Epithelial cell of esophagus (primary cell): ENCODE data around the gene DNASE1L1.
A peak's percentile ranks its signal among the peaks of the same experiment; 100 is the strongest.

Experiments used
- DNase-seq: peaks from one replicate; pipeline ENCODE4 v3.0.0; 2010; ENCODE audit warnings: low read depth
- H3K4me3 ChIP-seq: 2 replicates; pipeline ENCODE4 v1.5.1; 2011; ENCODE audit warnings: mild to moderate bottlenecking, low read length, control low read depth
- CTCF ChIP-seq: IDR thresholded peaks from 2 replicates; pipeline ENCODE4 v1.5.1; 2011; ENCODE audit warnings: low read depth, mild to moderate bottlenecking, low read length, control low read depth, inconsistent platforms; ENCODE audit not compliant: insufficient read depth; ENCODE audit errors: missing control alignments

DNASE1L1 gene

DNA sequence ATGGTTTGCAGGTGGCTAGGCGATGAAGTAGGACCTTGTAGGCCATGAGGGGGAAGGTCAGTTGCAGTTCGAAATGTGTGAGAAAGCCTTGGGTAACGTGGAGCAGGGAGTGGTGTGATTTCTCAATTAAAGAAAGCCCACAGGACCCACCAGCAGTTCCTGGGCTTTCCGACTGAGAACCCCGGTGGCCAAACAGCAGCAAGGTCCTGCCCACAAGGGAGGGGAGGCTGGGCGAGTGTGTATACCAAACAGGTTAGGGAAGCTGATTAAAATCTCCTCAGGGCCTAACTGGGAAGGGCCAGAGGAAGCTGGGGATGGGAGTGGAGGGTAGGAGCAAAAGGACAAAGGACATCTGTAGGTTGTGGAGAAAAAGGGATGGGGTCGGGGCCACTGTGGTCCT is 21.9 kb upstream of the DNASE1L1 start:
- DNase-seq, result peak; percentile 30
- H3K4me3 ChIP-seq, result no peak overlapping the region
- TF ChIP-seq CTCF, result no peak

GRCh38 chrX:154430479-154430878 is 21.4 kb upstream of the DNASE1L1 start:
- TF ChIP-seq CTCF, result no peak
- H3K4me3 ChIP-seq, result no peak overlapping the region
- DNase-seq, result no peak

DNA sequence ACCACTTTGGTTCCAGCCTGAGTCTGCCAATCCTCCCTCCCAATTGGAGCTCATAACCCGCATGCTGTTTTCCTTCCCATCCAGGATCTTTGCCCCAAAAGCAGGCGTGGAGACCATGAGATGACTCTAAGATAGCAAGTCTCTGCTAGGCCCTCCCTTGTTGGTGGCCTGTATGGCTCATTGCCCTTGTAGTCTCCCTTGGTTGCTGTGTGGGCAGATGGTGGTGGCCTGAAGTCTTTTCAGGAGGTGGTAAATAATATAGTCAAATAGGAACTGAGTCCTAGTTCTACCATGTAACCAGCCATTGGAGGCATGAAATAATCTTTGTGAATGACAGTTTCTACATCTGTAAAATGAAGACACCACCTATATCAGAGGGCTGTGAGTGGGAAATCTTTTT is 20.7 kb upstream of the DNASE1L1 start:
- TF ChIP-seq CTCF, result no peak
- no peak for DNase-seq
- H3K4me3 ChIP-seq, result peak overlapping the region; percentile 53

- TF ChIP-seq CTCF, result no peak
These were observed 19.4 kb upstream of the DNASE1L1 start, which contains the start of gene ATP6AP1 for GRCh38 chrX:154428176-154429171. ATP6AP1 (plus strand) TSS chrX:154428677; CDS start chrX:154428693, 16 bp downstream.

DNA sequence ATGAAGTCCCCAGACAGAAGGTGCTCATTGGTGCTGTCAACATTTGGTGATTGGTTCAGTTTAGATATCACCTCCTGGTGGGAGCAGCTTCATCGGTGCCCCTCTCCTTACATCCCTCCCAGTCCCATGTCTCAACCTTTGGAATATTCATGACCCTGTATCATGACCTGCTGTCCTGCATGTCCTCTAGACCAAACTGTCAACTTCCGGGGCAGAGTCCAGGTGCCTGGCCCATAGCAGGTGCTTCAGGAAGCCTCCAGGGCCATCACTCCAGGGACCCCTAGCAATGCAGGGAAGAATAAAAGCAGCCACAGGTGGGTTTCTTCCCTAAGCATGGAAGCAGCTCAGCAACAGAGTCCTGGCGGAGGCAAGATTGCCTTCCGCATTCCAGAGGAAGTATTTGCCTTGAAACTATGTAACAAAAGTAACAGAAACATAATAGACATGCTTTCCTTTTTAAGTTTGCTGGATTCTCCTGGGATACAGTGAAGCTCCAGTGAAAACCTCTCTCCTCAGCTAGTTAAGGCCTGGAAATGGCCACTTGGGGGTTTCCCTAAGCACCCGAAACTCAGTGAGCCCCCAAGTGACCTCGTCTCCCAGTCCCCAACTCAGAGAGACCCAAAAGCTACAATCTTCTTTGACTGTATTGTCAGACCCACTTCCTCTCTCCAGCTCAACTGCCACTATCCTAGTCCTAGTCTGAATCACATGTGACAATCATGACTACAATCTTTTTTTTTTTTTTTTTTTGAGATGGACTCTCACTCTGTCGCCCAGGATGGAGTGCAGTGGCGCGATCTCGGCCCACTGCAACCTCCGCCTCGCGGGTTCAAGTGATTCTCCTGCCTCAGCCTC is 18.1 kb upstream of the DNASE1L1 start:
- no peak for DNase-seq
- no peak overlapping the region for H3K4me3 ChIP-seq
- TF ChIP-seq CTCF, result no peak

More at GRCh38 chrX:154428176-154429171, 19.4 kb upstream of the DNASE1L1 start, which contains the start of gene ATP6AP1:
- peak within 1 kb of the TSS; percentile 53 for H3K4me3 ChIP-seq
- DNase-seq, result peak; percentile 94

- no peak overlapping the region for H3K4me3 ChIP-seq
- TF ChIP-seq CTCF, result no peak
- DNase-seq, result no peak
These were observed 11.3 kb upstream of the DNASE1L1 start for GRCh38 chrX:154420402-154420756.
